MM.1S (cell line): Measurements from ENCODE around the gene IFITM1.

ENCODE experiments used
- DNase-seq: peaks from one replicate; pipeline ENCODE4 v3.0.0-alpha.2; 2015
- H2AFZ ChIP-seq: fragments of 300-600 bp; sonication (generic); 2 replicates; pipeline ENCODE4 v1.6.0; 2016; ENCODE audit warnings: antibody characterized with exemption, low read length
- H3F3A ChIP-seq: fragments of 300-600 bp; sonication (generic); 2 replicates; pipeline ENCODE4 v1.6.1; 2016; ENCODE audit warnings: mild to moderate bottlenecking, antibody characterized with exemption, low read length, moderate library complexity, mixed read lengths; ENCODE audit not compliant: insufficient read depth
- H3K27ac ChIP-seq: fragments of 300-600 bp; sonication (generic); 2 replicates; pipeline ENCODE4 v1.5.1; 2016; ENCODE audit warnings: mild to moderate bottlenecking, low read length
- H3K27me3 ChIP-seq: fragments of 300-600 bp; sonication (generic); replicated peaks from 2 replicates; pipeline ENCODE4 v1.6.0; 2016; ENCODE audit warnings: low read length; ENCODE audit not compliant: insufficient read depth
- H3K36me3 ChIP-seq: fragments of 300-600 bp; sonication (generic); replicated peaks from 2 replicates; pipeline ENCODE4 v1.6.1; 2016; ENCODE audit warnings: mild to moderate bottlenecking, low read length, mixed read lengths; ENCODE audit not compliant: insufficient read depth
- H3K4me1 ChIP-seq: fragments of 300-600 bp; sonication (generic); 2 replicates; pipeline ENCODE4 v1.6.1; 2016; ENCODE audit warnings: low read length, mixed read lengths
- H3K4me2 ChIP-seq: fragments of 300-600 bp; sonication (generic); 2 replicates; pipeline ENCODE4 v1.6.0; 2016; ENCODE audit warnings: low read depth, low read length
- H3K4me3 ChIP-seq: fragments of 300-600 bp; sonication (generic); 2 replicates; pipeline ENCODE4 v1.5.1; 2016; ENCODE audit warnings: low read length, mixed read lengths
- H3K79me2 ChIP-seq: fragments of 300-600 bp; sonication (generic); 2 replicates; pipeline ENCODE4 v1.6.1; 2016; ENCODE audit warnings: mixed run types, low read length, mixed read lengths
- H3K9ac ChIP-seq: fragments of 300-600 bp; sonication (generic); 2 replicates; pipeline ENCODE4 v1.6.1; 2016; ENCODE audit warnings: low read length, mixed read lengths
- H3K9me2 ChIP-seq: fragments of 300-600 bp; sonication (generic); replicated peaks from 2 replicates; pipeline ENCODE4 v1.6.1; 2016; ENCODE audit warnings: mild to moderate bottlenecking, low read length, mixed read lengths; ENCODE audit not compliant: insufficient read depth
- H3K9me3 ChIP-seq: fragments of 300-600 bp; sonication (generic); replicated peaks from 2 replicates; pipeline ENCODE4 v1.6.1; 2016; ENCODE audit warnings: mild to moderate bottlenecking, low read length, mixed read lengths; ENCODE audit not compliant: insufficient read depth
- H4K20me1 ChIP-seq: fragments of 300-600 bp; sonication (generic); 2 replicates; pipeline ENCODE4 v1.6.1; 2016; ENCODE audit warnings: mild to moderate bottlenecking, low read length, moderate library complexity, mixed read lengths; ENCODE audit not compliant: insufficient read depth
- CTCF ChIP-seq: fragments of 300-600 bp; sonication (generic); IDR thresholded peaks from 2 replicates; pipeline ENCODE4 v1.5.1; 2016; ENCODE audit warnings: antibody characterized with exemption, low read length, mixed read lengths
- EZH2 ChIP-seq: fragments of 300-600 bp; sonication (generic); optimal IDR thresholded peaks from 2 replicates; pipeline ENCODE3; 2017; ENCODE audit warnings: low read depth, mild to moderate bottlenecking, antibody characterized with exemption, low read length, mixed read lengths
- EZH2phosphoT487 ChIP-seq: fragments of 300-600 bp; sonication (generic); IDR thresholded peaks from 2 replicates; pipeline ENCODE4 v1.6.1; 2018; ENCODE audit warnings: antibody characterized with exemption, low read length

IFITM1 gene

GRCh38 chr11:282630-283360 lies 31.0 kb upstream of the IFITM1 start:
- H3K4me2 ChIP-seq: no peak overlapping the region
- no peak overlapping the region for H3K4me3 ChIP-seq
- no peaks in the 10 kb centered on the region for H3K36me3 ChIP-seq
- H3K9me2 ChIP-seq: no peaks in the 10 kb centered on the region
- no peak overlapping the region for H3K9ac ChIP-seq
- no peaks in the 10 kb centered on the region for H3K79me2 ChIP-seq
- no peak overlapping the region for H3K27ac ChIP-seq
- TF ChIP-seq EZH2: no peak
- no peak for TF ChIP-seq EZH2phosphoT487
- TF ChIP-seq CTCF: no peak
- no peak for DNase-seq
- no peaks in the 10 kb centered on the region for H3F3A ChIP-seq
- H3K9me3 ChIP-seq: no peaks in the 10 kb centered on the region
- H2AFZ ChIP-seq: no peak overlapping the region
- peaks cover 37% of the 10 kb centered on the region for H3K27me3 ChIP-seq
- no peaks in the 10 kb centered on the region for H4K20me1 ChIP-seq
- H3K4me1 ChIP-seq: no peaks in the 10 kb centered on the region

GRCh38 chr11:283405-284104 lies 30.3 kb upstream of the IFITM1 start:
- Histone ChIP-seq H3K4me2 (no peak overlapping the region), H3K79me2 (no peaks in the 10 kb centered on the region), H3K4me1 (no peaks in the 10 kb centered on the region), H3K4me3 (no peak overlapping the region), H3F3A (no peaks in the 10 kb centered on the region), H3K9me2 (no peaks in the 10 kb centered on the region), H3K9me3 (no peaks in the 10 kb centered on the region), H3K27me3 (peaks cover 45% of the 10 kb centered on the region), H3K36me3 (no peaks in the 10 kb centered on the region), H2AFZ (no peak overlapping the region), H4K20me1 (no peaks in the 10 kb centered on the region), H3K27ac (no peak overlapping the region), H3K9ac (no peak overlapping the region)
- DNase-seq: no peak
- no peak for TF ChIP-seq EZH2
- no peak for TF ChIP-seq EZH2phosphoT487
- TF ChIP-seq CTCF: no peak

- Histone ChIP-seq H3F3A (no peaks in the 10 kb centered on the region), H3K27ac (no peak overlapping the region), H3K4me1 (no peaks in the 10 kb centered on the region), H3K4me3 (no peak overlapping the region), H3K9me3 (no peaks in the 10 kb centered on the region), H3K36me3 (no peaks in the 10 kb centered on the region), H3K9me2 (no peaks in the 10 kb centered on the region), H2AFZ (no peak overlapping the region), H3K9ac (no peak overlapping the region), H3K79me2 (no peaks in the 10 kb centered on the region), H4K20me1 (no peaks in the 10 kb centered on the region), H3K27me3 (peaks cover 45% of the 10 kb centered on the region), H3K4me2 (no peak overlapping the region)
- no peak for TF ChIP-seq EZH2
- TF ChIP-seq CTCF: no peak
- no peak for TF ChIP-seq EZH2phosphoT487
- no peak for DNase-seq
These were observed 29.5 kb upstream of the IFITM1 start for GRCh38 chr11:284105-285020.
